Endometrial microvascular endothelial cells (primary cell): ENCODE data around the gene GRID1. TPM values are rescaled to one million over a fixed set of nuclear protein-coding genes. Genes with fewer than 3 reads are reported as not detected.
"Not testable (repeated sequence)": the region's sequence is repeated elsewhere in the genome, so short reads cannot be mapped to it uniquely, and the experiment has no call there.

ENCODE experiments used
- in situ Hi-C: cut with HindIII; loops from 2 replicates; pipeline ENCODE4 v1.10.0; 2017; ENCODE audit warnings: low sequenced_read_pairs, low pct_unique_long_range_greater_than_20kb; ENCODE audit errors: inconsistent ontology term
- total RNA-seq: library from RNA; depleted of rRNA; stranded (reverse); fragments of >200 nt; gene quantifications from one replicate; pipeline ENCODE4 v1.2.3, GENCODE V29; 2015; ENCODE audit errors: inconsistent ontology term

The GRID1 gene
- total RNA-seq, 1 donor from 2014 or later, result not detected

GRCh38 chr10:86393362-86393761, 26.8 kb upstream of the GRID1 start:
- in situ Hi-C loops, result no loop called here

- in situ Hi-C loops, result no loop called here
Observed at GRCh38 chr10:86392723-86393094, 26.1 kb upstream of the GRID1 start.

- in situ Hi-C loops, result no loop called here
Observed at GRCh38 chr10:86391986-86392722, 25.6 kb upstream of the GRID1 start.

- in situ Hi-C loops, result no loop called here
Observed at GRCh38 chr10:86391236-86391840, 24.7 kb upstream of the GRID1 start.

- in situ Hi-C loops, result no loop called here
Observed at GRCh38 chr10:86390337-86391120, 23.9 kb upstream of the GRID1 start.

DNA sequence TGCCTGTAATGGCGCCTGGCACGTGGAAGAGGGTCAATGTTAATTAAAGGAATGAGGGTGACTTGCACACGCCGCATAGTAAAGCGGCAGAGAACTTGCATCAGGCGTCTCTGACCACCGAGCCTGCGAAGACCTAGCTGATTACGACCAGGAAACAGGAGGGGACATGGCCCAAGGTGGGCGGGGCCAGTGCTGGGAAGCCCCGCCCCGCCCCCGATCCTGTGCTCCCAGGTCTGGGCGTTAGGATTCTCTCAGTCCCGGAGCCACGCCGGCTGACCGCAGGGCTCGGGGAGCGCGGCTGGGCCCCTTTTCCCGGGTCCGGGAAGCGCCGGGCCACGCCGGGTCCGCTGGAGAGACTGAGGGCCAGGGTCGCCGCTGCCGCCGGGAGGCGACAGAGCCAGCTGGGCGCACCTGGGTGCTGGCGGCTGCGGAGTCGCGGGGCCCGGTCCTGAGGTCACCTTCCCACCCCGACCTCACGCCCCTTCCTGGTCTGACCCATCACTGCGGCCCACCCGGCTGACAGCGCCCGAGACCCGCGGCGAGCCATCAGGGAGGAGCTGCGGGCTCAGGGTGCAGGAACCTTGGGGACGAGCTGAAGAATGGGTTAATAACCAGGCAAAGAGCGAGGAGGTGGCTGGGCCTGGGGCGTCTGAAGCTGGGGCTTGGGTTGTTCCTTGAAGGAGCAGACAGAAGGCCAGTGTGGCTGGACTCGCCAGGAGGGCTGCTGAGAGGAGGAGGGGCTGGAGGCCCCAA, 23.0 kb upstream of the GRID1 start:
- in situ Hi-C loops, result no loop called here

GRCh38 chr10:86389109-86389440, 22.5 kb upstream of the GRID1 start:
- in situ Hi-C loops, result not testable (repeated sequence)

DNA sequence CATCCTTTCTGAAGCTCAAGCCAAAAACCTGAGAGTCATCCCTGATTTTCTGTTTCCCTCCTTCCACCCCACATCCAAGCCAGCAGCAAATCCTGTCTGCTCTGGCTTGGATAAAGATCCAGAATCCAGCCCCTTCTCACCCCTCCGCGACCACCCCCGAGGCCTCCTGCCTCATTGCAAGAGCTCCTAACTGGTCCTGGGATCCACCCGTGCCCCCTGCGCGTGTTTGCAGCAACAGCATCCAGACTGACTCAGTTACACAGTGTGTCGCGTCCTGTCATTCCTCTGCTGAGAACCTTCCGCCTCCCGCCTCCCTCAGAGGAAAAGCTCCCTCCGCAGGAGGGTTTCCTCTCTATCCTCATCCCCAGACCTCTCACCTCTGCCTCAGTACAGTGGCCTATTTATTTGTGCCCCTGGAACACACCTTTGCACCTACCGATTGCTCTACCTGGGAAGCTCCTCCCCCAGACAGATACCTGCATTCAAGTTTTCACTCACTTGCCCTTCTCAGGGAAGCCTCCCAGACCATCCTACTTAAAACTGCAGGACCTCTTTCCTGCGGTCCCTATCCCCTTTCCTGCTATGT, 21.6 kb upstream of the GRID1 start:
- in situ Hi-C loops, result no loop called here

DNA sequence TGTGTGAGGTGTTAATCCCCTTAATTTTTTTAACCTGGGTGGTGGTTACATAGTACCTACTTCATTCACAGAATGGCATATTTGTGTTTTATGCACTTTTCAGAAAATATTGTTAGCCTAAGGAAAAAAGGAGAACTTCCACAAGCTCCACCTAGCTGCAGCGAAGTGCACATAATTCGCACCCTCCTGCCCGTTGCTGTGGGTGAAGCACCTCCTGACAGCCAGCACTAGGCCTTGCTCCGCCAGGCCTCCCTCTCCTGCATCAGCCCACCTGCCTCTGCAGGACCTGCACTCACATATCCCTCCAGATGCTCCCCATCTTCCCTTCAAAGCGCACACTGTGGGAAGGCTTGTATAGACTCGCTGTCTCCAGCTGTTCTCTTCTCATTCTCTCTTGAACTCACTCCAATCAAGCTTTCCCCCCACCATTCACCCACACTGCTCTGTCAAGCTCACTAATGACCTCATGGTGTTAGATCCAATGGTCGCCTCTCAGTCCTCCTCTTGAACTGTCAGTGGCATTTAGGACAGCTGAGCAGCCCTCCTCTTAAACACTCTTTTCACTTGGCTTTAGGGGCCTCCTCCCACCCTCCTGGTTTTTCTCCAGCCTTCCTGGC, 20.7 kb upstream of the GRID1 start:
- in situ Hi-C loops, result no loop called here

- in situ Hi-C loops, result no loop called here
Observed at GRCh38 chr10:86385806-86386205, 19.2 kb upstream of the GRID1 start.

DNA sequence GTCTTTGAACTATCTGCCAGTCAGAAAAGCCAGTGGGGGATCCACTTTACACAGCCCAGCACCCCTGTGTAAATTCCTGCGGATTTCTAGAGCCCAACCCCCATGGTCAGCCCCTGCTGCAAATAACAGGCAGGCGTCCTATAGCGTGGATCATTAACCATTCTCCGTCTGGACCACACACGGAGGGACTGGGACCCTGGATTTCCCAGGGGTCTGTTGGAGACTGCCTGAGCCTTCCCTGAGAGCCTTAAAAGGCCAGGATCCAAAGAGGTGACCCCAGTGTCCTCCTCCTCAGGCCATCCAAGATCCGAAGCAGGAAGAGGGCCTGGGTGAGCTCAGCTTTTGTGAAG, 11.2 kb upstream of the GRID1 start:
- in situ Hi-C loops, result no loop called here

GRCh38 chr10:86376852-86377796, 10.5 kb upstream of the GRID1 start:
- in situ Hi-C loops, result no loop called here

DNA sequence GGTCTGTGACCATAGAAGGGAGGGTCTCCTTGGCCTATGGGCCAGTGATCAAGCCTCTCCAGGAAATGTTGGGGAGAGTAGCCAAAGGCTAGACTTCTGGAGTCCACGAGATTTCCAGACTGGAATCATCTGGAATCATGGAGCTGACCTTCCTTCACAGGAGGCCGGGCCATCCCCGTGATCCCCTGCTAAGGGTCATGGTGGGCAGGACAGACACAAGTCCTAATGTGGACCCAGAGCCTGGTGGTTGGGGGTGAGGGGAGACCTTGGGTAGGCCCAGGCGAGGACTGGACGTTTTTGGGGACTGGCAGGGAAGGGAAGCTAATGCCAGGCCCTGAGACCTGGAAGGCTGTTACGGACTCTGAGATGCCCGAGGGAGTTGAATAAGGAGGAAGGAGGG, 9.8 kb upstream of the GRID1 start:
- in situ Hi-C loops, result no loop called here

DNA sequence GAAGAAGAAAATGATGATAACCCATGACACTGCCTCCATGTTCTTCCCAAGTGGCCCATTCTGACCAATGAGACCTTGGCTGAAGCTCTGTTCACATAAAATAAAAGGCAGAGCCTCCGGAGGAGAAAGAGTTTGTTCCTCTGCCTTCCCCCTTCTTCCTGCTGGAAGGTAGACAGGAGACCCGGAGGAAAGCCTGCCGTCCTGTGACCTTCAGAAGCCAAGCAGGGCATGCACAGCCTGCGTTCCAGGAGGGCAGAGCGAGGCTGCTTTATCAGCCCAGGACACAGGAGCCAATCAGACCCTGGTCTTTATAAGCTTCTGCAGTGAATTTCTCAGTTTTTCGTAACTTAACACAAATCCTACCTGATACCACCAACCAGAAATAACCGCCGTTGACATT, 8.6 kb upstream of the GRID1 start:
- in situ Hi-C loops, result no loop called here

DNA sequence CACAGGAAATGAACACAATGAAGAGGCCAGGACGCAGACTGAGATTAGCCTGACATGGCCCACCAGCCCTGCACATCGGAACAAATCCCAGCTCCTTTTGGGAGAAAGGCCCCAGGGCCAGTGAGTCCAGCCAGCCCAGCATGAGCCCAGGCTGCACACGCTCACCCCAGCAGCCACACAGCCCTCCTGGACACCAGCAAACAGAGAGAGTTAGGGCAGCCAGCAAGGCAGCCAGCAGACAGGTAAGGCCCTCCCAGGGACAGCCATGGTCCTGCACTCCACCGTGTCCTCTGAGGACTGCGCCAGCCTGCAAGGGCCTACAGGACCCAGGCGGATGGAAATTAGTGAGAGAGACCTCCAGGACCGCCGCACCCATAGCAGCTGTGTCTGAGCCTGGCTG, 8.1 kb upstream of the GRID1 start:
- in situ Hi-C loops, result no loop called here

- in situ Hi-C loops, result no loop called here
Observed at GRCh38 chr10:86373828-86374227, 7.2 kb upstream of the GRID1 start.

DNA sequence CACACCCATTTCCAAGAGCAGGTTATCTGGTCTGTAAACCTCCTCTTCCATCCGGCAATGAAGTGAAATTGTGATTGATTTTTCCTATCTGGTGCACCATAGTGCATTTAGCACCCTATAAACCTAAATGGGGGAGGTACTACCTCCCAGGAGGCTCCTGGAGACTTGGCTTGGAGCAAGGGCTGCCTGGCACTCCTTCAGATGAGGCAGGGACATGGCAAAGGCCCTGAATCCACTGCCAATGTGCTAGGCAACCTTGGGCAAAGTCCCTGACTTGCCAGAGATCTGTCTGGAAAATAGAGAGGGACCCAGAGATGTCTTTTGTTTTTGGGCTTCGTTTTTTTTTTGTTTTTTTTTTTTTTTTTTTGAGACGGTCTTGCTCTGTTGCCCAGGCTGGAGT, 6.7 kb upstream of the GRID1 start:
- in situ Hi-C loops, result no loop called here

- in situ Hi-C loops, result no loop called here
Observed at GRCh38 chr10:86372784-86373239, 6.2 kb upstream of the GRID1 start.
